Stimulated activated memory B cell treated with anti-CD40 and anti-IgM and Interleukin-4, amounts not matched to agents 10 μg/mL and 1 μg/mL and 100 μg/mL, for 72 hours (primary cell): ENCODE results near the gene PDE3A.

Experiments used
- ATAC-seq: fragments of 150-1000 bp; cut with Tn5 transposase; 2 replicates; pipeline ENCODE4 v1.10.0; 2021
- H3K27ac Mint-ChIP-seq: one replicate; pipeline ENCODE4 v1.8.0; 2022; ENCODE audit warnings: mild to moderate bottlenecking, mixed read lengths
- H3K27me3 Mint-ChIP-seq: one replicate; pipeline ENCODE4 v1.8.0; 2022; ENCODE audit warnings: mixed read lengths
- H3K36me3 Mint-ChIP-seq: one replicate; pipeline ENCODE4 v1.8.0; 2022; ENCODE audit warnings: mixed read lengths
- H3K4me1 Mint-ChIP-seq: one replicate; pipeline ENCODE4 v1.8.0; 2022; ENCODE audit warnings: mixed read lengths
- H3K4me3 Mint-ChIP-seq: one replicate; pipeline ENCODE4 v1.8.0; 2022; ENCODE audit warnings: mild to moderate bottlenecking, moderate library complexity, mixed read lengths
- H3K9me3 Mint-ChIP-seq: one replicate; pipeline ENCODE4 v1.8.0; 2022; ENCODE audit warnings: mixed read lengths

Gene PDE3A

DNA sequence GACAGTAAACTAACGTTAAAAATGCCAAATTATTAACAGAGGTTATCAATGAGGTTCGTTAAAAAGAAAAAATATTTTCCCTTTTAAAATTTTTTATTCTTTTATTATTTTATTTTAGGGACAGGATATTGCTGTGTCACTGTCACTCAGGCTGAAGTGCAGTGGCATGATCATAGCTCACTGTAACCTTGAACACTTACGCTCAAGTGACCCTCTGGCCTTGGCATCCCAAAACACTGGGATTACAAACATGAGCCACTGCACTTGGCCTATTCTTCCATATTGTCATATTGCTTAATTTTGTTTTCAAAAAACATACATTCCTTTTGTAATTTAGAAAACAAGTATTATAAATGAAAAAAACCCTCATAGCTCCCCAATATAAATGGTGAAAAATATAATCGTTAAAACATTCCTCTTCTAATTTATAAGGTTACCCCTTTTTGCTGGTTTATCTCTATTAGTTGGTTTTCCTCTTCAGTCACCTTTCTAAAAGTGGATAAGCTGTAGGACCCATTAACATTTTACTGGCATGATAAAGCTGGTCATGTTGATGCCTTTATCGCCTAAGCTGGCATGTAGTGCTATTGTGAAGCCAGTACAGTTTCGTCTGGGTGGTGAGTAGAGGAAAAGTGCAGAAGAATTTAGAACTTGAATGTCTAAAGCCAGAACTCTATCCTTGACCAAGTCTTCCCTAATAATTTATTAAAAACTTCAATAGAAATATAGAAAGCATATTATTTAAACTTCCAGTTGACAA, 27.6 kb downstream of the PDE3A start:
- no peak overlapping the region for H3K4me3 Mint-ChIP-seq
- H3K27ac Mint-ChIP-seq, result no peak overlapping the region
- H3K36me3 Mint-ChIP-seq, result no peaks in the 10 kb centered on the region
- H3K4me1 Mint-ChIP-seq, result no peaks in the 10 kb centered on the region
- H3K27me3 Mint-ChIP-seq, result no peaks in the 10 kb centered on the region
- H3K9me3 Mint-ChIP-seq, result peaks cover 13% of the 10 kb centered on the region
- no peak for ATAC-seq

DNA sequence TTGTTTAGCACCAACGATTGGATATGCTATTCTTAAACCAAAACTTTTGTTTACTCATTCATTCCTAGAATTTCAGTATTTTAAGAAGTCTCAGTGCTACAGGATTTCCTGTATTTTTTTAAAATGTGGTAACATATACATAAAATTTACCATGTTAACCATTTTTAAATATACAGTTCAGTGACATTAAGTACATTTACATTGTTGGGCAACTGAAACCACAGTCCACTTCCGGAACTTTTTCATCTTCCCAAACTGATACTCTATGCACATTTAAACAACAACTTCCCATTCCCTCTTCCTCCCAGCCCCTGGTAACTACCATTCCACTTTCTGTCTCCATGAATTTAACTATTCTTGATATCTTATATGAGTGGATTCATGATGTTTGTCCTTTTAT, 30.3 kb downstream of the PDE3A start:
- Mint-ChIP-seq H3K4me3 (no peak overlapping the region), H3K9me3 (peaks cover 11% of the 10 kb centered on the region), H3K36me3 (no peaks in the 10 kb centered on the region), H3K27ac (no peak overlapping the region), H3K4me1 (no peaks in the 10 kb centered on the region), H3K27me3 (no peaks in the 10 kb centered on the region)
- ATAC-seq, result no peak

DNA sequence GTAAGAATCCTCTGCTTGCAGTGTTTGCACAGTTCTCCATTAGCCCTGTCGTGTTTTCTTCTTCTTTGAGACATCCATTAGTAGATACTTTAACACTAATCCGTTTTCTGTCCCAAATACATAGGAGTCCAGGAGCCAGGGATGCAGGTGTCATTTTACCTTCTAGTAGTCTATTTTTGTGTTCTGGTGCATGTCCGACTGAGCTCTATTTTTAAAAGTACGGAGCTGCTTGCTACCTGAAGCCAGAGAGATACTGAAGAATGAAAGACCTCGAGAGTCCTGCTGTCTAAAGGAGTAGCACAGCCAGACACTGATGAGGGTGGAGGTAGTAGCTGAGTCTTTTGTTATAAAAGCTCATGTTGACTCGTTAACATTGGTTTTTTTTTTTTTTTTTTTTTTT, 31.7 kb downstream of the PDE3A start:
- no peaks in the 10 kb centered on the region for H3K36me3 Mint-ChIP-seq
- H3K4me3 Mint-ChIP-seq, result no peak overlapping the region
- no peak for ATAC-seq
- H3K9me3 Mint-ChIP-seq, result peaks cover 11% of the 10 kb centered on the region
- H3K27me3 Mint-ChIP-seq, result no peaks in the 10 kb centered on the region
- no peak overlapping the region for H3K27ac Mint-ChIP-seq
- no peaks in the 10 kb centered on the region for H3K4me1 Mint-ChIP-seq

DNA sequence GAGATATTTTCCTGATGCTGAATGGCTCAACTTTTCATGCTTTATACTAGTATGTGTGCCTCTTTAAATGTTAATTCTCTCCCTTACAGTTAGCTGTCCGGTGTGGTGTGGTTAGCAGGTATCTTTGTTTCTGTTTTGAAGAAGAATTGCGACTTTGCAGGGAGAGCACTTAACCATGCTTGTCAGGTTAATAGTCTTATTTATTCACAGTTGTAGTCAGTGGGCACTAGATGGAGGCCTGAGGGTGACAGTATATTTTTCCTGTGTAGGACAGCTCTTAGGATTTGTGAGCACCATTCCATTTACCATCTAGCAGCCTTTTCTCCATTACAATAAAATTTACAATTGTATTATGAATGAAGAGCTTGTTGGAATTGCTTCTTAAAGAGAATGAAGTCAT, 34.9 kb downstream of the PDE3A start:
- Mint-ChIP-seq H3K4me3 (no peak overlapping the region), H3K27ac (no peak overlapping the region)

DNA sequence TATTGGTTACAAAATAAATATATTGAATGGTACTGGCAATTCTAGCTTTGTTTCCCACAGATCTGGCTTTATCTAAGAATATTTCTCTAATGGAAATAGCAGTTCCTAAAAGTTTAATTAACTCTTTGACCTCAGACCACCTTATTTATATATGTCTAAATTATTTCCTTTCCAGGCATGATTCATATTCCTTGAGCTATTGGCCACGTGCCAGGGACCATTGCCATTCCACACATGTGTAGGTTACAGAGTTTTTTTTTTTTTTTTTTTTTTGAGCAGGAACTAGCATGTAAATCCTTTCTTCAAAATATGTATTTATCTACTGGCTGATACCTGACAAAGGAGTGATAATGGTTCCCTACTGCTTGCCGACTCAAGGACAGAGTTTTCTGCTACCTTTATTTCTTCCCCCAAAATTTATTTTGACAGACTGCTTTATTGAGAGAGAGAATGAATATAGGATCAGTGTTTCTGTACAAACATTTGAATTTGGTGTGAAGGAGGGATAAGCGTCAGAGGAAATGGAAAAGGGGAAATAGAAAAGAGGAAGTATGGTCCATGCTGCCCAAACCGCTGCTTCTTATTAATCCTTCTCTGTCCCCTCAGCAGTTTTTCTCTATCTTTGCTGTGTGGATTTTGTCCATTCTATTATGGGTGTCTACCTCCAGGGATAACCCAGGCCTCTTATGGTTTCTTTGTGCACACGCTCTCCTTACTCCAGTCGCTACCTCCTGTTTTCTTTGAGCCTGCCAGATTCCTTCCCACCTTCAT, 36.4 kb downstream of the PDE3A start:
- Mint-ChIP-seq H3K27ac (no peak overlapping the region), H3K36me3 (no peaks in the 10 kb centered on the region), H3K27me3 (no peaks in the 10 kb centered on the region), H3K4me1 (no peaks in the 10 kb centered on the region), H3K4me3 (no peak overlapping the region), H3K9me3 (peaks cover 6% of the 10 kb centered on the region)
- ATAC-seq, result no peak

More for the DNA sequence above, 34.9 kb downstream of the PDE3A start:
- Mint-ChIP-seq H3K9me3 (peaks cover 8% of the 10 kb centered on the region), H3K4me1 (no peaks in the 10 kb centered on the region), H3K27me3 (no peaks in the 10 kb centered on the region), H3K36me3 (no peaks in the 10 kb centered on the region)
- ATAC-seq, result no peak

DNA sequence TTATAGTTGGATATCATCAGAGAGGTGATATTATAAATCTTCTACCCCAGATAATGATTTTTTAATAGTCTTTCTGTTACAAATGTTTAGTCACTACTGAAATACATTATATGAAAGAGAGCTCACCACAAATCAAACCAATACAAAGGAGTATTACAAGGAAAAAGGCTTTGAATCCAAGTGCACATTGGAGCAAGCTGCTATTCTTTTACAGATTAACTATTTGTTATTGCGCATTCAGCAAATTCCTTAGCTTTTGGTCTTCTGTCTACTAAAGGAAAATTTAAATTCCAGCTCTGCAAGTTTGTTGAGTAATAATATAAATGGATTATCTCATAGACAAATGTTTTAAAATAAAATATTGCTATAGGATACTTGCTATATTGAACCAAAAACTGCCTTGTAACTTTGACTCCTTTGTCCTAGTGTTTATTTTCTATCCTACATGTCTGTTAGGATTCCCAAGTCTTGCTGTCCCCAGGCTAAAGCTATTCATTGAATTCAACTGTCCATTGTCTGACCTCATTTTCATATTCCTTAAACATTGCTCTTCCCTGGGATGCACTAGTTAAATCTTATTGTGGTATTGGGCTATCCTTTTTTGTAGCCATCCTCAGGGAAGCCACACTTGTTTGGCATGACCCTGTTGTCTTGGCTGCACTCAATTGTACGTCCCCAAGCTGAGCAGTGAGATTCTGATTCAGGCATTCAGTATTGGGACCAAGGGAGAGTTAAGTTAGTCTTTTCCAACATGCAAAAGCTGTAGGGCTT, 41.5 kb downstream of the PDE3A start:
- H3K4me3 Mint-ChIP-seq, result no peak overlapping the region
- no peaks in the 10 kb centered on the region for H3K27me3 Mint-ChIP-seq
- H3K9me3 Mint-ChIP-seq, result no peaks in the 10 kb centered on the region
- ATAC-seq, result no peak
- no peaks in the 10 kb centered on the region for H3K4me1 Mint-ChIP-seq
- no peaks in the 10 kb centered on the region for H3K36me3 Mint-ChIP-seq
- no peak overlapping the region for H3K27ac Mint-ChIP-seq

DNA sequence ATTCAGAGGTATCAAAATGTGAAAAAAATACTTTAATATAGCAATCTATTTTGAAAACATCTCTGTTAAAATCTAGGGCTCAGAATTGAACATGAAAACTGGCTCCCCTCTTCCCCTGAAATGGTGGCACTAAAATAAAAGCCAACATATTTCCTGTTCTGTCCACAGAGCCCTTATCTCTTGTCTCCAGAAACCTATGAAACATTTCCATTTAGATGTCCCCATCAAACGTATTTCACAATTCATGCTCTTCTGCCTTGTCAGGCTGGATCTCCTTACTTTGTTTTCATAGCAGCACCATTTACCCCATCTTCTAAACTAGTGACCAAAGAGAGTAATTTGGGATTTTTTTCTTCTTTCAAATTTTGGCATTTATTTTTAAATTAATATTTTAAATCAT, 42.4 kb downstream of the PDE3A start:
- no peak overlapping the region for H3K27ac Mint-ChIP-seq
- no peak overlapping the region for H3K4me3 Mint-ChIP-seq
- H3K27me3 Mint-ChIP-seq, result no peaks in the 10 kb centered on the region
- H3K9me3 Mint-ChIP-seq, result no peaks in the 10 kb centered on the region
- no peaks in the 10 kb centered on the region for H3K36me3 Mint-ChIP-seq
- ATAC-seq, result no peak
- H3K4me1 Mint-ChIP-seq, result no peaks in the 10 kb centered on the region

DNA sequence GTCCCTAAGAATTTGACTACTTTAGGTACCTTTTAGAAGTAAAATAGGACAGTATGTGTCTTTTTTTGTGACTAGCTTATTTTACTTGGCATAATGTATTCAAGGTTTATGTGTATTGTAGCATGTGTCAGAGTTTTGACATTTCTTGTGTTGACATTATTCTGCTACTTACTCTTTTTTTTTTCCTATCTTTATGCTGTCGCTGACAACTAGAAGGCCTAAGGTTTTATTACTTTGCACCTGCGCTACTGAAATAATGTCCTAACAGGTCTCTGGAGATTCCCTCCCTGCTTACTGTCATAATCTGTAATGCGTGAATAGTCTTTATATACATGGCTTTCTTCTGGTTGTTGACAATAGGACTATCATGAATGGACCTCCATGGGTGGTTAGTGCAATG, 43.0 kb downstream of the PDE3A start:
- Mint-ChIP-seq H3K27ac (no peak overlapping the region), H3K36me3 (no peaks in the 10 kb centered on the region), H3K4me1 (no peaks in the 10 kb centered on the region), H3K4me3 (no peak overlapping the region), H3K9me3 (no peaks in the 10 kb centered on the region), H3K27me3 (no peaks in the 10 kb centered on the region)
- ATAC-seq, result no peak

DNA sequence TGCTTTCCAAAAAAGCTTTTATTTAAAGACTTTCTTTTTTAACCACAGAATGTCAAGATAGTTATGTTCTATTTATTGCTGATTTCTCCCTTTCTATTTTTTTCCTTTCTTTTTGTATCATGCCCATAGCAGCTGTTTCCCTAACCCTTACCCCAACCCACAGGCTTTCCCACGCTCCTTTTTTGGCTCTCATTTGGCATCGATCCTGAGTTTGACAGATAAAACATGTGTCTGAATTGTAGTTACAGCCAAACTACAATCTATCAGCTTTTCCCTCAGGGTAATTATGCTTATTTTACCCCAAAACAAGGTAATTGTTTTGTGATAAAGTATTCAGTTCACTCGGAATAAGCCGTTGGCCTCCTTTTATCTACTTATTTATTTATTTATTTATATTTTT, 46.7 kb downstream of the PDE3A start:
- no peak for ATAC-seq
- Mint-ChIP-seq H3K27ac (no peak overlapping the region), H3K4me3 (no peak overlapping the region), H3K36me3 (no peaks in the 10 kb centered on the region), H3K27me3 (no peaks in the 10 kb centered on the region), H3K4me1 (no peaks in the 10 kb centered on the region), H3K9me3 (no peaks in the 10 kb centered on the region)

DNA sequence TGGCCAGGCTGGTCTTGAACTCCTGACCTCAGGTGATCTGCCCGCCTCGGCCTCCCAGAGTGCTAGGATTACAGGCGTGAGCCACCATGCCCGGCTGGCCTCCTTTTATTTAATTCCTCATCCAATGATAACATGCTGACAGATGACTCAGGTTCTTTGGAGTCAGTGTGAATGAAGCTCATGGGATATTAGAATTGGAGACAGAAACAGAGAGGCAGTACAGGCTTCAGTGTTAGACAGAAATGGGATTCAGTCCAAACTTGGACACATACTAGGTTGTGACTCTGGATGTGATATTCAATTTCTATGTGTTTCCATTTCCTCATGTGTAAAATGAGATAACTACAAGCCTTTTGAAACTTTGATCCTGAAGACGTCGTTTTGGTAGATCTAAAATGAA, 47.3 kb downstream of the PDE3A start:
- H3K4me3 Mint-ChIP-seq, result no peak overlapping the region
- H3K27ac Mint-ChIP-seq, result no peak overlapping the region
- no peaks in the 10 kb centered on the region for H3K36me3 Mint-ChIP-seq
- H3K27me3 Mint-ChIP-seq, result no peaks in the 10 kb centered on the region
- no peaks in the 10 kb centered on the region for H3K9me3 Mint-ChIP-seq
- ATAC-seq, result no peak
- no peaks in the 10 kb centered on the region for H3K4me1 Mint-ChIP-seq

DNA sequence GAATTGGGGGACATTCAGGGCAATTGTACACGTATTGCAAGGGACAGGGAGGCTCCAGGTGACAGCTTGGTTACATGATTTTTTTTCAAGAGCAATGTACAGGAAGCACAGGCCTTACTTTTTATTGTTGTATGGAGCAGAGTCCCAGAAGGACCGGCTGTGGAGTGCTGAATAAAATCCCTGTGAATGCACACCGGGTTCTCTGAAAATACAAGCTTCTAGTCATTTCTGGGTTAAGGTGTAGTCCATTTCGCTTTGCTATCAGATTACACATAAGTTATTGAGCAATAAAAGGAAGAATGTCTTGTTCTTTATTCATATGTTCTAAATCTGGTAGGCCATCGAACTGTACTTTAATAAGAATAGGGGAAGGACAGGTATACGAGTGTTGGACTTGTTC, 52.2 kb downstream of the PDE3A start:
- no peak for ATAC-seq

DNA sequence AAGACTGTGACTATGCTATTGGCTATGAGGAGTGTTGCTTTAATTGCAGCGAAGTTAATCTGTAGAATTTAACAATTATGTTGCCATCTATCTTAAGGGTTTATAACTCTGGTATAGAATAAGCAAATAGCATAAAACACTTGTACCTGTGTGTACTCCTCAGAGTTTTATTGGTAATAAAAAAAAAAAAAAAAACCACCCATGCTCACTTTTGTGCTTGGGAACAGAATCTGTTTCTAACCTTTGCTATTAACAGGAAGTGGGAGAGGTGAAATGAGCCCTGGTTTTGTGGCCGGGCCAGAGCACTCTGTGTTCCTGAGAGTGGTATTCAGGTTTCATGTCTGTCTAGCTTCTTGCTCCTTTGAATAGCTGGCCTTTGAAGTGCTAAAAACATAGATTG, 53.1 kb downstream of the PDE3A start:
- no peaks in the 10 kb centered on the region for H3K27me3 Mint-ChIP-seq
- H3K27ac Mint-ChIP-seq, result no peak overlapping the region
- no peaks in the 10 kb centered on the region for H3K4me1 Mint-ChIP-seq
- H3K4me3 Mint-ChIP-seq, result no peak overlapping the region
- H3K9me3 Mint-ChIP-seq, result no peaks in the 10 kb centered on the region
- no peaks in the 10 kb centered on the region for H3K36me3 Mint-ChIP-seq
- ATAC-seq, result no peak

More for the DNA sequence above, 52.2 kb downstream of the PDE3A start:
- Mint-ChIP-seq H3K27me3 (no peaks in the 10 kb centered on the region), H3K36me3 (no peaks in the 10 kb centered on the region), H3K4me1 (no peaks in the 10 kb centered on the region), H3K27ac (no peak overlapping the region), H3K9me3 (no peaks in the 10 kb centered on the region), H3K4me3 (no peak overlapping the region)

DNA sequence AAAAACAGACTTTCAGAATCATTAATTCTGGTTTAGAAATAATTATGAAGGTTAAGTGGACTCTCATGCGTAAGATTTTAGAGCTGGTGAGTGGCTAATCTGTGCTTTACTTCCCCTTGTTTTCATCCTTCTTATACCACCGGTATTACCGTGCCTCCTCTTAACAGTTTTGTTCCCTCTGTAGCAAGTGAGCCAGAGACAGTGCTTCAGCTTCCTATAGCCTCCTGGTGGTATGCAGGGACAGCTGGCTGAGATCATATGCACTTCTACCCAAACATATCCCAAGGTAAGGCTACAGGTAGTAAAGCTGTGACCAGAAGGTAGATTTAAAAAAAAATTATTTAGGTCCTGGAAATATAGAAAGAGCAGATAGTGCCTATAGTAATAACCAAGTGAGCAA, 55.2 kb downstream of the PDE3A start:
- H3K27ac Mint-ChIP-seq, result no peak overlapping the region
- no peaks in the 10 kb centered on the region for H3K36me3 Mint-ChIP-seq
- no peaks in the 10 kb centered on the region for H3K27me3 Mint-ChIP-seq
- no peaks in the 10 kb centered on the region for H3K4me1 Mint-ChIP-seq
- H3K9me3 Mint-ChIP-seq, result no peaks in the 10 kb centered on the region
- no peak for ATAC-seq
- H3K4me3 Mint-ChIP-seq, result no peak overlapping the region

DNA sequence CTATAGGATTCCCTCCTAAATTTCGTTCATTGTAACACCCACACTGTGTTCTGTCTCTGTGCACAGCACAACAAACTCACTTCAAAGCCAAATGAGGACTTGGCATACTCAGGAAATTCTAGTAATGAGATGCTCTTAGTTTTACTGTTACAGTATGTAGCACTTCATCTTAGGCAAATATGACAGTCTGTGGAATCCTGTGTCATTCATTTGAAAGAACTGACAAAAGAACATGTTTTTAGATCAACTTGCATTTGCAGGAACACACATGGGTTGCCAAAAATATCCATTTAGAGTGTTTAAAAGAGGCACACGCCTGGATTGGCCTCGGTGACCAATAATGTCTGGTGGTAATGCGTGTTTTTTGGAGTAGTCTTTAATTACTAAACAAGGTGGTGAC, 56.5 kb downstream of the PDE3A start:
- no peak for ATAC-seq
- no peaks in the 10 kb centered on the region for H3K27me3 Mint-ChIP-seq
- H3K9me3 Mint-ChIP-seq, result no peaks in the 10 kb centered on the region
- H3K4me1 Mint-ChIP-seq, result no peaks in the 10 kb centered on the region
- no peaks in the 10 kb centered on the region for H3K36me3 Mint-ChIP-seq
- H3K27ac Mint-ChIP-seq, result no peak overlapping the region
- H3K4me3 Mint-ChIP-seq, result no peak overlapping the region

DNA sequence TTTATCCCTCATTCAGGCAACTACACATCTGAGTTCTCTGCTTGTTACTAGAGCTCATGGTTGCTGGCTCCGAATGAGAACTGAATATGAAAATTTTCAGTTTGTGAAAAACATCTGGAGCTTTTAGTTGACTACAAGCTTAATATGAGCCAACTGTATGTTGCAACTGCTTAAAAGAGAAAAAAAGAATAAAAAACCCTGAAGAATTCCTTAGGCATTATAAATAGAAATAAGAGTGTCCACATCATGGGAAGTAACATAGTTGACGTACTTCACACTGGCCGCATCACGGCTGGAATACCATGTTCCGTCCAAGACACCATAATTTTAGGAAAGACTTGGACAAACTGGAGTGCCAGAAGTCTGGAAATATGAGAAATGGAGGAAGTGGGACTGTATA, 57.9 kb downstream of the PDE3A start:
- Mint-ChIP-seq H3K27ac (no peak overlapping the region), H3K4me1 (no peaks in the 10 kb centered on the region), H3K27me3 (no peaks in the 10 kb centered on the region), H3K36me3 (no peaks in the 10 kb centered on the region), H3K9me3 (no peaks in the 10 kb centered on the region), H3K4me3 (no peak overlapping the region)
- no peak for ATAC-seq
